PFSK-1 (cell line): ENCODE results near the gene CDCP2.

Experiments used
- FOXP2 ChIP-seq: optimal IDR thresholded peaks from 2 replicates; pipeline ENCODE3; 2011; ENCODE audit warnings: borderline replicate concordance, control low read depth, inconsistent platforms; ENCODE audit not compliant: insufficient read depth; ENCODE audit errors: extremely low read length, extremely low read depth
- POLR2AphosphoS5 ChIP-seq: IDR thresholded peaks from 2 replicates; pipeline ENCODE4 v1.6.1; 2012; ENCODE audit warnings: low read depth, mild to moderate bottlenecking, control low read depth, low read length, moderate library complexity
- REST ChIP-seq, 2 experiments: IDR thresholded peaks; 2 replicates each; pipeline versions ENCODE4 v1.6.1 to v1.8.0; 2011 to 2012; ENCODE audit warnings: low read depth in 2 of 2, low read length in 2 of 2, control low read depth in 1 of 2, inconsistent platforms in 1 of 2, mild to moderate bottlenecking in 1 of 2, moderate library complexity in 1 of 2; ENCODE audit not compliant: insufficient read depth in 1 of 2
- SIN3A ChIP-seq: IDR thresholded peaks from 2 replicates; pipeline ENCODE4 v1.6.1; 2012; ENCODE audit warnings: mild to moderate bottlenecking, low read length, moderate library complexity, borderline replicate concordance; ENCODE audit not compliant: insufficient read depth
- TAF1 ChIP-seq: IDR thresholded peaks from 2 replicates; pipeline ENCODE4 v1.6.1; 2012; ENCODE audit warnings: low read length, control low read depth, borderline replicate concordance; ENCODE audit not compliant: insufficient read depth

DNA sequence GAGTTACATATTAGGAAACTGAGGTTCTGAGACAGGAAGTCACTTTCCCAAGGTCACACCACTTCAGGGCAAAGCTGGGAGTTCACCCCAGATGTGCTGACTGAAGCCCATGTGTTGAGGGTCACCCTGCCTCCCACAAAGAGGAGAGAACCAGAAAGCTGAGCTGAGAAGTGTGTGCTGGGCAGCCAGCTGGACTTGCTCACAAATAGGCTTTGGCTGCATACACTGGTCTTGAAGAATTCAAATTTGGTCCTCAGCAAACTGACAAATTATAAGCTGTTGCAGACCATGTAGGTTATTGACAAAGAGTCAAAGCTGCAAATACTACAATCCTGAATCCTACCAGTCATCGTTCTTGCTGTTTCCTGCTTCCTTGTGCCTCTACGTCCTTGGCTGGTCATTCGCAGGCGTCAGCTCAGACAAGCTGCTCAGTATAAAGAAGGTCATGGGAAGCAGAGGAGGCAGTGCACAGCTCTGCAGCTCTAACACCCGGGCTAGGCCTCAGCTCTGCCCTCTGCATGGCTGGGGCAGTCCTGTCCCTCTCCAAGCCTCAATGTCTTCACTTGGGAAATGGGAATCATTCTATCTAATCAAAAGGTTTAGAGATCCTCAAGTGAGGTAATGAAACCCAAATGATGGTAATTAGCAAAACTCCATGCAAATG is 40.0 kb downstream of the CDCP2 start:
- TF ChIP-seq POLR2AphosphoS5 (no peak), REST (IDR thresholded peaks at IDR 0.05; ENCODE audit: insufficient read depth in 1 of 2, low read depth in 2 of 2, low read length in 2 of 2) (no peak), TAF1 (no peak), SIN3A (no peak), FOXP2 (no peak)
